Measurements from ENCODE around the gene EPHA6. TPM values are rescaled to one million over a fixed set of nuclear protein-coding genes. Genes with fewer than 3 reads are reported as not detected.

The EPHA6 gene
- total RNA-seq: 0.26 TPM in 1 of 2 replicates, not detected in the other

DNA sequence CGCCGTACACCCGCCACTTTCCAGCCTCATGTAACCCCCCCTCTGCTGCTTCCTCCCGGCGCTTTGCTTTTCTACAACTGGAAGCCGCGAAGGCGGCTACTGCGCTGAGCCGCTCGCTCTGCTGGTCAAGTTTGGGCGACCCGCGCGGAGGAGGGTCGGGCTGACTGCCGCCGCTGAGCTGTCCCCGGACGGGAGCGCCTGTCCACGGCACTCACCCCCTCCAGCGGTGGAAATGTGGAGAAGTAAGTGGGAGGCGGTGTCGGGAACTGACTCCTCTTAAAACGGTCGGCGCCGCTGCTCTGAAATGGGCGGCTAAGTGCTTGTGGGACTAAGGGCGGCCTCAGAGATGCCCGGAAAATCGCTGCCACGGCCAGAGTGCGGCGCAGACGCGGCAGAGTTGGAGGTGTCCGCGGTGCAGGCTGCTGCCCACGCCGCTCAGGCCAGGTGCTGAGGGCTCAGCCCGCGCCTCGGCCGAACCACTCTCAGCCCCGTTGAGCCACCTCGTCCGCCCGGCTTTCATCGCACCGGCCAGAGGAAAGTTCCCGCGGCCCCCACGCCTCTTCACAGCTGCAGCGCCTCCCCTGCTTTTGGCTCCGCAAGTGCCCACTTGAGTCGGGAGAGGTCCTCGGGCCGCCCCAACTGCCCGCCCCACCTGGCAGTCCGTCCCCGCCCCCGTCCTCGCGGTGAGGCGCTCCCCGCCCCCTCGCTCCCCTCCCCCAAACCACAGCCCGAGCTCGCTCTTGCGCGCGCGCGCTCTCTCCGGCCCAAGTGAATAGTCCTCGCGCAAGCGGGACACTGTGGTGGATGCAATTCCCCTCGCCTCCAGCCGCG lies at the start of gene EPHA6:
Gene EPHA6, plus strand, starts transcription at position 775 of the 831 bp plus-strand sequence.

DNA sequence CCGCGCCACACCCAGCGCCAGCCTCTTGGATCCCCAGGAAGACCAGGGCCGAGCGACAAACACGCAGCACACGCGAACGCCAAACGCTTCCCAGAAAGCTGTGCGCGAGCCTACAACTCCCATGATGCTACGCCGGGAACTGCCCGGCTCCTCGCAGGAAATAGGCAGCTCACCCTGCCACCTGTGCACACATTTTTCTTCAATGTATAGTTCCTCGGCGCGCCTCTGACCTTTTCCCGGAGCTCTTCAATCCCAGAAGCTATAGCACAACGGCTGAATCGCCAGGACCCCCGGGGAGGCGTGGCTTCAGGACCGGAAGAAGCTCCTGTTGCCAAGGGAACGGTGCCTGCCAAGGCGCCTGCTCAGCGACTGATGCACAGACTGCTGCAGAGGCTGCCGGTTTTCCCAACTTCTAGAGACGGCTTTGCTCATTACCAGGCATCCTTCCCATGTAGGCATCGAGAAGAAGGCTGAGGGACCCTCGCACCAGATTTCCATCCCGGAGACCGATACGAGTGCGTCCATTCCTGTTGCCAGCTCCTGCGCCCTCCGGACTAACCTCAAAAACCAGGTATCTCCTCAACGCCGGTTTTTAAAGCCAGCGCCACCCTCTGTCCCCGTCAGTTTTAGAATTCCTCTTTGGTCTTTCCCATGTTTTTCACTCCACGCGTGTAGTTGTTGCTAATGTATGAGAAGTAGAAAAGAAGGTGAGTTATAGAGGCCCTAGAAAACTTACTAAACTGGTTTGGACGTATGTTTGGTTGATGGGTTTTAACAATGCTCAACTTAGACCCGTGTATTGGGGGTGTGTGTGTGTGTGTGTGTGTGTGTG lies 950.2 kb downstream of the EPHA6 start, which contains the start of gene ARL6:
Gene ARL6, plus strand, starts transcription at position 352 of the 832 bp plus-strand sequence. CDS start 3,350 bp downstream, outside the sequence.

All from bronchial smooth muscle cell (primary cell).